ENCODE data around the gene CYFIP2. TPM values are rescaled to one million over a fixed set of nuclear protein-coding genes. Genes with fewer than 3 reads are reported as not detected.

Gene CYFIP2
- total RNA-seq, 4 donors from 2014 or later: 11.3 to 51.5 (median 13.6) TPM

DNA sequence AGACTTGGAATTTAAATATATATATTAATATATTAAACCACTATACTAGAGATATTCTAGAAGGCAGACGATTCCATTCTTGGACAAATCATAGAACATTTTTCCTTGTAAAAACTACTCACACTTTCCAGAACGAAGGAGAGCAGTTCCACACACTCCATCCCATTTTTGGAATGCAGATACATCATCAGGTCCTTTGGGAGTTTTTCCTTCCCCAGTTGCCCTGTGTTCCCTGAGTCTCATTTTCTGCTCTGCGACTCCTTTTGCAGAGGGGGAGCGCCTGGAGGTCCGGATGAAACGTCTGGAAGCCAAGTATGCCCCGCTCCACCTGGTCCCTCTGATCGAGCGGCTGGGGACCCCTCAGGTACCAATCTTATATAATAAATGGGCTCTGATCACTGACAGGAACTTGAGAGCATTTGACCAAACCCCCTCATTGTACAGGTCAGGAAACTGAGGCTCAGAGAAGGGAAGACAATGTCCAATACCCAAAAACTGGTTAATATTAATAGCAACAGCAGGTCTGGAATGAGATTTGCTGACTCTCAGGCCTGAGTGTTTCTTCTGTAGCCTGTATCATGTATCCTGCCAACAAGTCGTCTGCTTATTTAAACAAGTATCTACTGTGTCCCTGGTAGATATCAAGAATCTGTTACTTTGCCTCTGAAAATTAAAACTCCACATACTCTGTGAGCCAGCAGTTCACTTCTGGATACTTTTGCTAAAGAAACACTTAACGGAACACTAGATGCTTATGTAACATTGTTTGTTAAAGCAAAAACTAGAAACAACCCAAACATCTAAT lies 117.3 kb downstream of the CYFIP2 start:
- no peak for TF ChIP-seq POLR2A (IDR thresholded peaks at IDR 0.05)
- TF ChIP-seq, protein P1, sequence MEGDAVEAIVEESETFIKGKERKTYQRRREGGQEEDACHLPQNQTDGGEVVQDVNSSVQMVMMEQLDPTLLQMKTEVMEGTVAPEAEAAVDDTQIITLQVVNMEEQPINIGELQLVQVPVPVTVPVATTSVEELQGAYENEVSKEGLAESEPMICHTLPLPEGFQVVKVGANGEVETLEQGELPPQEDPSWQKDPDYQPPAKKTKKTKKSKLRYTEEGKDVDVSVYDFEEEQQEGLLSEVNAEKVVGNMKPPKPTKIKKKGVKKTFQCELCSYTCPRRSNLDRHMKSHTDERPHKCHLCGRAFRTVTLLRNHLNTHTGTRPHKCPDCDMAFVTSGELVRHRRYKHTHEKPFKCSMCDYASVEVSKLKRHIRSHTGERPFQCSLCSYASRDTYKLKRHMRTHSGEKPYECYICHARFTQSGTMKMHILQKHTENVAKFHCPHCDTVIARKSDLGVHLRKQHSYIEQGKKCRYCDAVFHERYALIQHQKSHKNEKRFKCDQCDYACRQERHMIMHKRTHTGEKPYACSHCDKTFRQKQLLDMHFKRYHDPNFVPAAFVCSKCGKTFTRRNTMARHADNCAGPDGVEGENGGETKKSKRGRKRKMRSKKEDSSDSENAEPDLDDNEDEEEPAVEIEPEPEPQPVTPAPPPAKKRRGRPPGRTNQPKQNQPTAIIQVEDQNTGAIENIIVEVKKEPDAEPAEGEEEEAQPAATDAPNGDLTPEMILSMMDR (IDR thresholded peaks at IDR 0.05): no peak
- intact Hi-C loops (cut with DNase I; ENCODE audit: low total_unique reads): loop anchor here (10.0 kb wide), 1 partner anchor 92 kb away; no protein-coding TSS in a partner anchor
- peaks cover 5 to 7% of the 10 kb centered on the region in 2 donors for H3K4me1 ChIP-seq
- no peaks in the 10 kb centered on the region for H3K27me3 ChIP-seq
- H3K4me3 ChIP-seq: no peak overlapping the region
- H3K9me3 ChIP-seq: no peaks in the 10 kb centered on the region
- no peak for DNase-seq
- peak overlapping the region; percentile 87 to 88 for H3K27ac ChIP-seq
- no peaks in the 10 kb centered on the region for H3K36me3 ChIP-seq

DNA sequence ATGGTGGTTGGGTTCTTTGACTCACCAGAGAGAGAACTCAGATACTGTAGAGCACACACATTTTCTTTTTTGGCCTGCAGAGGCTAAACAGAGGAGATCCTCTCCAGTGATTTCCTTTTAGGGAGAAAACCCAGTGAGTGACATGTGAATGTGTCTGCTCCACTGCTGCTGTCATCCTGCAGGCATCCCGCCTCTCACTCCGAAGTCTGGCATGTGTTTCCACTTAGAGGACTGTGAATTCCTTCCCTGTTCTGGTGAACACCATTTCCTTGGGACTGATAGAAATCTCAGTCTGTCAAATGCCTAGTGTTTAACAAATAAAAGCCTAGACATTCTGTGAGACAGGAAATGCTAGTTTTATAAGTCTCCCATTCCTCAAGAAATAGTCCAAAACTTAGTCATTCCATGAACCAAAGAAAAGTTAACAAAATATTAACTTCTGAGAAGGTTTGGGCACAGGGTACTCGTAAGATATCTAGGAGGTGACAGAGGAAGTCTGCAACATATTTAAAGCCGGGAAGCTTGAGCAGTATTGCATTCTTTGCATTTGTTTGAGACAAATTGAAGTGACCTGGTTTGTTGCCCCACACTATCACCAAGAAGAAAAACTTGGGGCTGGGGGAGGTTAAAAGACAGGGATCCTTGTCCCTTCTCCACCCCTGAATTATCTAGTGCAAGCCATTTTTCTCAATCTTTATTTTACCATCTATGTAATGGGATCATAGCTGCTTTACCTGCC lies 119.2 kb downstream of the CYFIP2 start:
- Histone ChIP-seq H3K36me3 (no peaks in the 10 kb centered on the region), H3K9me3 (no peaks in the 10 kb centered on the region), H3K4me3 (no peak overlapping the region), H3K4me1 (peaks cover 5 to 7% of the 10 kb centered on the region in 2 donors), H3K27me3 (no peaks in the 10 kb centered on the region), H3K27ac (peak overlapping the region; percentile 87 to 88)
- DNase-seq: peak; percentile 73 to 84
- TF ChIP-seq POLR2A (IDR thresholded peaks at IDR 0.05): no peak
- TF ChIP-seq, protein P1 (IDR thresholded peaks at IDR 0.05): no peak
- intact Hi-C loops (cut with DNase I; ENCODE audit: low total_unique reads): loop anchor here (10.0 kb wide), 1 partner anchor 90 kb away; no protein-coding TSS in a partner anchor

DNA sequence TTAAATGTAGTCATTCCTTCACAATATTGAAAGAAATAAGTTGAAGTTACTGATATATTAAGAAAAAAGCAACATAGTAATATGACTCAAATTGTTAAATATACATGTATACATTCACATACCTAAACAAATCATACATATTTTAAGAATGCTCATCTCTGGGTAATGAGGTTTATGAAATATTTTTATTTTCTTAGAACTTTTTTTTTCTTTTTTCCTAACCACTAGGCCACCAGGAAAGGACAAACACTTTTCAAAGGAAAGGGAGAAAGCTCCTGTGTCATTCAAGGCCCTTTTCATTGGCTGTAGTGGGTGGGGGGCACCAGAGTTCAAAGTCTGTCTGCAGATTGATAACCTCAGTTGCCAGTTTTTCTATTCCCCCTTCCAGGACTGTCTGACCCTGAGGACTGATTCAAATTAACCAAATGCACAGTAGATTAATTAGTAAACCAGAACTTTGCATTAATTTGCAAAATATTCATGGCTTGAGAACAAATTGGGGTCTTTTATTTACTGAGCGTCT lies 121.2 kb downstream of the CYFIP2 start:
- peaks cover 5 to 7% of the 10 kb centered on the region in 2 donors for H3K4me1 ChIP-seq
- TF ChIP-seq, protein P1 (IDR thresholded peaks at IDR 0.05): no peak
- no peak for TF ChIP-seq POLR2A (IDR thresholded peaks at IDR 0.05)
- peak overlapping the region; percentile 87 to 88 for H3K27ac ChIP-seq

DNA sequence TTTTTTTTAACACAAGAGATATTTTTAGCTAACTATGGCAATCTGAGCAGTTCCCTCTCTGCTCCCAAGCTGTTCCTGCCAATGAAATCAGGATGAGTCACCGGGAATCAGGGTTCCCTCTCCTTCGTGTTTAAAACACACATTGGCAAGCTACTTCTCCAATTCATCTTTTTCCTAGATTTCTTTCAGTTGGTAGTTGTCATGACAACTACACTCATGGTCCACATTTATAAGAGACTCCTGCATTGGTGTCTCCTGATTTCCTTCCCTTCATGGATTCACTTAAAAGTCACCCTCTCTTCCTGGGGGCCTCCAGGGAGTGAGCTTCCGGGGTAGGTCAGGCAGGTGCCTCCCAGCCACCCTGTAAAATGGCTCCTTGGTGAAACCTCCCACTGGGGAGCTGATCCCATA lies 121.8 kb downstream of the CYFIP2 start:
- intact Hi-C loops (cut with DNase I; ENCODE audit: low total_unique reads): loop anchor here (10.0 kb wide), 1 partner anchor 87 kb away; no protein-coding TSS in a partner anchor
- DNase-seq: peak; percentile 59 to 78
- H3K9me3 ChIP-seq: no peaks in the 10 kb centered on the region
- no peaks in the 10 kb centered on the region for H3K36me3 ChIP-seq
- TF ChIP-seq, protein P1 (IDR thresholded peaks at IDR 0.05): no peak
- TF ChIP-seq POLR2A (IDR thresholded peaks at IDR 0.05): no peak
- no peak overlapping the region for H3K4me3 ChIP-seq
- H3K27me3 ChIP-seq: no peaks in the 10 kb centered on the region
- H3K4me1 ChIP-seq: peaks cover 5 to 7% of the 10 kb centered on the region in 2 donors
- H3K27ac ChIP-seq: peak overlapping the region; percentile 87 to 88

More for the DNA sequence above, 121.2 kb downstream of the CYFIP2 start:
- no peaks in the 10 kb centered on the region for H3K27me3 ChIP-seq
- DNase-seq: no peak
- H3K9me3 ChIP-seq: no peaks in the 10 kb centered on the region
- intact Hi-C loops (cut with DNase I; ENCODE audit: low total_unique reads): loop anchor here (10.0 kb wide), 1 partner anchor 88 kb away; no protein-coding TSS in a partner anchor
- no peaks in the 10 kb centered on the region for H3K36me3 ChIP-seq
- H3K4me3 ChIP-seq: no peak overlapping the region

All from uterus (tissue), 4 donors.